HG02588 (cell line): Measurements from ENCODE around the gene MVP.

Experiments used
- ATAC-seq: cut with Tn5 transposase; IDR thresholded peaks from one replicate; pipeline ENCODE4 v1.9.1; 2021; ENCODE audit warnings: mild to moderate bottlenecking, moderate library complexity; ENCODE audit not compliant: unreplicated experiment

MVP gene

GRCh38 chr16:29804020-29804419 lies 16.2 kb upstream of the MVP start:
- ATAC-seq, result no peak

DNA sequence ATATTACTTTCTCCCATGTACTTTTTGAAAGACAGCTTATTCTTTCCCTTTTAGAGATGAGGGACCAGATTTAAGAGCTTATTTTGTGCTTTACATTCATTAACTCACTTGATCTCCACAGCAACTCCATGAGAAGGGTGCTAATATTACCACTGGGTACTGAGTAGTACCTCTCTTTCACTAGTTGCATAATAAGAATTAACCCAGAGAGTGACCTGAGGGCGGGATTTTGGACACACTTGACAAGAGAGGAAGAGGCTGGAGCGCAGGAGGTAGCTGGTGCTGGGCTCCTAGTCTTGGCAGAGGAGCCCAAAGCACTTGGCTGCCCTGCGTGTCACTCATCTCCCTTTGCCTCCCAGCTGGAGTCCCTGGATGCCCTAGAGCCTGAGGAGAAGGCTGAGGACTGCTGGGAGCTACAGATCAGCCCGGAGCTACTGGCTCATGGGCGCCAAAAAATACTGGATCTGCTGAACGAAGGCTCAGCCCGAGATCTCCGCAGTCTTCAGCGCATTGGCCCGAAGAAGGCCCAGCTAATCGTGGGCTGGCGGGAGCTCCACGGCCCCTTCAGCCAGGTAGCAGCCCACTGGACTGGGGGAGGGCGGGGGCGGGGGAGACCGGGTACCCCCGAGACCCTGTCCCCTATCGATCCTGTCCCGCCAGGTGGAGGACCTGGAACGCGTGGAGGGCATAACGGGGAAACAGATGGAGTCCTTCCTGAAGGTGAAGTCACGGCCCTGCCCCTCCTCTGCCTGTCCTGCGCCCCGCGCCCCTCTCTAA lies 15.6 kb upstream of the MVP start:
- no peak for ATAC-seq

- peak; percentile 45 for ATAC-seq
These were observed 14.8 kb upstream of the MVP start for GRCh38 chr16:29805232-29806098.

DNA sequence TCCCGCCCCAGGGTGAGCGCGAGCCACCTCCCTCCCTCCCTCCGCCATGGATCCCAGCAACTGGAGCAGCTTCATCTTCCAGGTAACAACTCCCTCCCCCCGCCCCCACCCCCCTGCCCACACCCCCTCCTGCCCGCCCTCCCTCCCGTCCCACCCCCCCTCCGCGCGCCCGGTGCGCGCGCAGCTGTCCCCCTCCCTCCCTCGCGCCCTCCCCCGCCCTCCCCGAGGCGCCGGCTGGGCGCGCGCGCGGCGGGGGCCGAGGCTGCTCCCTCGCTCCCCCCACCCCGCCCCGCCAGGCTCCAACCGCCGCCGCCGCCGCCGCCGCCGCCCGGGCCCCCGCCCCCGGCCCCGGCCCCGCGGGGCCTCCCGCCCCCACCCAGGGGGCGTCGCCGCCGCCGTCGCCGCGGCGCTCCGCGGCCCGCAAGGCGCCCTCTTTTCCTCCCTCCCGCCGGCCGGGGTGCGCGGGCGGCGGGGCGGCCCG lies 14.1 kb upstream of the MVP start, which contains the start of gene MAZ:
TSS of gene MAZ (plus strand) at position 431 of the 481 bp plus-strand sequence. CDS start 173 bp downstream, outside the sequence.
- no peak for ATAC-seq

GRCh38 chr16:29806641-29807425 lies 13.4 kb upstream of the MVP start:
- ATAC-seq, result no peak

DNA sequence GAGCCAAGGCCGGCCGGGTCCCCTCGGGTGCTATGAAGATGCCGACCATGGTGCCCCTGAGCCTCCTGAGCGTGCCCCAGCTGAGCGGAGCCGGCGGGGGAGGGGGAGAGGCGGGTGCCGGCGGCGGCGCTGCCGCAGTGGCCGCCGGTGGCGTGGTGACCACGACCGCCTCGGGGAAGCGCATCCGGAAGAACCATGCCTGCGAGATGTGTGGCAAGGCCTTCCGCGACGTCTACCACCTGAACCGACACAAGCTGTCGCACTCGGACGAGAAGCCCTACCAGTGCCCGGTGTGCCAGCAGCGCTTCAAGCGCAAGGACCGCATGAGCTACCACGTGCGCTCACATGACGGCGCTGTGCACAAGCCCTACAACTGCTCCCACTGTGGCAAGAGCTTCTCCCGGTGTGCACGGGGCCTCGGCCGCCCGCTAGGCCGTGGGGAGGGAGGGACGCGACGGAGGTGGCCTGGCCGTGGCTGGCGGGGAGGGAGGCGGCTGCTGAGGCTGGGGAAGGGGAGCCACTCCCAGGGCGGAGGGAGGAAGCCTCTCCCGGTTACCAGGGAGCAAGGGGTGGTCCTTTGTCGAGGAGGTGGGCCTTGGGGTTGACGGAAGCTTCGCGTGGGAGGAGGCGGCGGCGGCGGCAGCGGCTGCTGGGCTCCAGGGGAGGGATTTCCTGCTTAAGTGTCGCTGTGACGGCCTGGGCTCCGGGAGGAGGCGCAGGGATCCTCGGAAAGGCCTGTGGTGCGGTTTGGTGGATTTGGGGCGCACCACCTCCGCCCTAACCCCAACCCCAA lies 12.6 kb upstream of the MVP start:
- peak; percentile 17 for ATAC-seq

- no peak for ATAC-seq
These were observed 11.9 kb upstream of the MVP start for GRCh38 chr16:29808219-29808900.

GRCh38 chr16:29809031-29809747 lies 11.1 kb upstream of the MVP start:
- no peak for ATAC-seq

DNA sequence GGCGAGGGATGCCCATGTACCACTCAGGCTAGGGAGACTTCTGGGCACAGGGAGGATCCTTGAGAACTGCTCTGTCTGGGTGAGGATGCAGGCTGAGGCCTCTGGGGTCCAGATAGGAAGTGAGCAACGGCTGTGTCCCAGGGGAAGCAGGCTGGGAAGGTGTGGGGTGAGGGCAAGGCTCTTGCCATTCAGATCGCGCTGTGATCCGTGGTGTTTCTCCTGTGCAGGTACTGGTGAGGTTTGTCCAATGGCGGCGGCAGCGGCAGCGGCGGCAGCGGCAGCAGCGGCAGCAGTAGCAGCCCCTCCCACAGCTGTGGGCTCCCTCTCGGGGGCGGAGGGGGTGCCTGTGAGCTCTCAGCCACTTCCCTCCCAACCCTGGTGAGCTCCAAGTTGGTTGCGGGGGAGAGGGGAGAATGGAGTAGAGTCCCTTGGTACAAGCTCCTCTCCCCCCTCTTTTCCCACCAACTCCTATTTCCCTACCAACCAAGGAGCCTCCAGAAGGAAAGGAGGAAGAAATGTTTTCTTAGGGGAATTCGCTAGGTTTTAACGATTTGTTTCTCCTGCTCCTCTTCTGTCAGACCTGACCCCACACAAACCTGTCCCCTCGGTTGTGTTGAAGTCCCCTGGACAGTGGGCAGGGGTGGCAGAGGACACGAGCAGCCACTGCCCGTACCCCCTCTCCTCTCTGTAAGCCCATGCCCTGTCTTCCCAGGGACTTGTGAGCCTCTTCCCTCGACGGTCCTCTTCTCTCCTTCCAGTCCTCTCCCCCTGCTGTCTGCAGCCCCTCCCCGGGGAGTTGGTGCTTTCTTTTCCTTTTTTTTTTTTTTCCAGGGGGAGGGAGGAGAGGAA lies 10.2 kb upstream of the MVP start:
- ATAC-seq, result no peak

- ATAC-seq, result no peak
These were observed 9.5 kb upstream of the MVP start for GRCh38 chr16:29810699-29811169.

GRCh38 chr16:29811170-29811895 lies 8.9 kb upstream of the MVP start:
- ATAC-seq, result peak; percentile 34

DNA sequence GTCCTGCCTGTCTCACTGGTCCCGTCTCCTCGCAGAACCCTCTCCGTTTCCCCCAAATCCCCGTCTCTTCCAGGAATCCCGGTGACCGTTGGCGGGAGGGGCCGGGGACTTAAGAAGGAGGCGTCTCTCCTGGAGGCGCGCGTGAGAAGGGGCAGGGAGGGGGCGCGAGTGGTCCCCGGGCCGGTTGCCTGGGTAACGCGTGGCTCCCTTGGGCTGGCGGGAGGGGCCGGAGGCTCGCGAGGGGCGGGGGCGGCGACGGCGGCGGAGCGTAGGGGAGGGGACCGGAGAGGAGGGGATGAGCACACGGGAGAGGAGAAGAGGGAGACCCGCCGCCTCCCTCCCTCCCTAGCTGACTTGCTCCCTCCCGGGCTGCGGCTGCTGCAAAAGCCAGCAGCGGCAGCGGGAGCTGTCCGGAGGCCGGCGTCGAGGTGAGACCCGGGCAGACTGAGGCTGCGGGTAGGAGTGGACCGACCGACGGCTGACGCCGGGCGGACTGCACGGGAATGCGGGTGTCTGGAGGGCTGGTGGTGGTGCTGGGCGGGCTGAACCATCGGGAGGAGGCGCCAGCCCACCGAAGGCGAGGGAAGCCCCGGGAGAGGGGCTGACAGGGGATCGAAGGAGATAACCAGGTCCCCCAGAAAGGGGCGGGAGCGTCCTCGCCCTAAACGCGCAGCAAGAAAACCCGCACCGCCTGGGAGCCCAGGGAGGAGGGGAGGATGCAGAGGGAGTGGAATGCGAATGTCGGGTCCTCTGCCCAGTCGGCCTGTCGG lies 8.2 kb upstream of the MVP start, which contains the start of gene PRRT2:
TSS of gene PRRT2 (plus strand) at position 298 of the 770 bp plus-strand sequence. CDS start 862 bp downstream, outside the sequence.
- no peak for ATAC-seq

- no peak for ATAC-seq
These were observed 7.3 kb upstream of the MVP start for GRCh38 chr16:29812754-29813643.

DNA sequence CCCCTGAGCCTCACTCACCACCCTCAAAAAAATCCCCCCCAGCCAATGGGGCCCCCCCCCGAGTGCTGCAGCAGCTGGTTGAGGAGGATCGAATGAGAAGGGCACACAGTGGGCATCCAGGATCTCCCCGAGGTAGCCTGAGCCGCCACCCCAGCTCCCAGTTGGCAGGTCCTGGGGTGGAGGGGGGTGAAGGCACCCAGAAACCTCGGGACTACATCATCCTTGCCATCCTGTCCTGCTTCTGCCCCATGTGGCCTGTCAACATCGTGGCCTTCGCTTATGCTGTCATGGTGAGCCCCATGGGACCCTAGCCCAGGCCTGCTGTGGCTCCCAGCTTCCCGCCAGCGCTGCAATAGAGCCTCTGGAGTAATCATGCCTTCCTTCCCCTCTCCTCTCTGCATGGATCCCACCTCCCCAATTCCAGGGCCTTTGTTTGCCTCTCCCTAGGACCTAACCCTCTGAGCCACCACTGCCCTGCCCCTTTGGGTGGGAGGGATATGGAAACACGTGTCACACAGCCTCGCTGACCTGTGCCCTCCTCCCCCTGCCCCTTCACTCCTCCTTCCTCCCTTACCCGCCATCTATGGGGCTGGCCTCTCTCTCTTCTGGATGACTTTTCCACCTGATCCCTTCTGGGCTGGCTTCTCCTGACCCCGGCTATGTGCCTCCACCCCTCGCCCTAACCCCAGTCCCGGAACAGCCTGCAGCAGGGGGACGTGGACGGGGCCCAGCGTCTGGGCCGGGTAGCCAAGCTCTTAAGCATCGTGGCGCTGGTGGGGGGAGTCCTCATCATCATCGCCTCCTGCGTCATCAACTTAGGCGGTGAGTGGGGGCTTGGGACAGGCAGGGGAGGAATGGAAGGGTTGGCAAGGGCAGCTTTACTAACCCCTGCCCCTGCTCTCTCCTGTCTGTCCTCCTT lies 6.4 kb upstream of the MVP start:
- no peak for ATAC-seq
